ENCODE measurements around the gene HOPX.

The HOPX gene

GRCh38 chr4:56628592-56628991 is 52.5 kb downstream of the HOPX start:
- no peak overlapping the region for H3K4me2 ChIP-seq (ENCODE audit: low read length)
- H3K9me3 ChIP-seq (ENCODE audit: control insufficient read depth, low read length) = no peaks in the 10 kb centered on the region
- H3K36me3 ChIP-seq (ENCODE audit: control insufficient read depth, insufficient read depth, low read length) = no peaks in the 10 kb centered on the region
- no peaks in the 10 kb centered on the region for H3K27me3 ChIP-seq (ENCODE audit: control insufficient read depth, insufficient read depth, low read length)
- no peak overlapping the region for H3K9ac ChIP-seq
- H3K79me2 ChIP-seq = no peaks in the 10 kb centered on the region
- H3K4me3 ChIP-seq (ENCODE audit: low read depth, low read length) = no peak overlapping the region
- no peak for TF ChIP-seq CTCF (IDR thresholded peaks at IDR 0.05)
- no peaks in the 10 kb centered on the region for H3K4me1 ChIP-seq
- no peak overlapping the region for H2AFZ ChIP-seq
- H3K27ac ChIP-seq = no peak overlapping the region

DNA sequence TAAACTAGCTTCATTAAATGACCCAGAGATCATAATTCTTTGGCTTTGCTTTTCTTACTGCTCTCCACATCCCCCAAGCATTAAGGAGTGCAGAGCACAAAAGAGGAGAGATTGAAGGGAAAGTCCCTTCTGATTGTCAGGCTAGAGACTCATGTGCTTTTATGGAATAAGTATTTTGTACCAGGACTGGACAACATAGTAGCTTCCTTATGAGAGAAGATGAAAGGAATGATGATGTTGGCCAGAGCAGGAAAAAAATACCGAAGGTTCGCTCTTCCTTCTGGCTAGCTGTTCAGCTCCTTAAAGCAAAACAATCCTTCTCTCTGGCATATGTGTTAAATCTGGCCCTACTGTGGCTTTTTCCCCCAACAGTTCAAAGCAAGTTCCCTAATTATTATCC is 53.1 kb downstream of the HOPX start:
- Histone ChIP-seq H2AFZ (no peak overlapping the region), H3K4me3 (ENCODE audit: low read depth, low read length) (no peak overlapping the region), H3K27me3 (ENCODE audit: control insufficient read depth, insufficient read depth, low read length) (no peaks in the 10 kb centered on the region), H3K9ac (no peak overlapping the region), H3K9me3 (ENCODE audit: control insufficient read depth, low read length) (no peaks in the 10 kb centered on the region), H3K27ac (no peak overlapping the region), H3K79me2 (no peaks in the 10 kb centered on the region), H3K36me3 (ENCODE audit: control insufficient read depth, insufficient read depth, low read length) (no peaks in the 10 kb centered on the region), H3K4me1 (no peaks in the 10 kb centered on the region), H3K4me2 (ENCODE audit: low read length) (no peak overlapping the region)
- no peak for TF ChIP-seq CTCF (IDR thresholded peaks at IDR 0.05)

DNA sequence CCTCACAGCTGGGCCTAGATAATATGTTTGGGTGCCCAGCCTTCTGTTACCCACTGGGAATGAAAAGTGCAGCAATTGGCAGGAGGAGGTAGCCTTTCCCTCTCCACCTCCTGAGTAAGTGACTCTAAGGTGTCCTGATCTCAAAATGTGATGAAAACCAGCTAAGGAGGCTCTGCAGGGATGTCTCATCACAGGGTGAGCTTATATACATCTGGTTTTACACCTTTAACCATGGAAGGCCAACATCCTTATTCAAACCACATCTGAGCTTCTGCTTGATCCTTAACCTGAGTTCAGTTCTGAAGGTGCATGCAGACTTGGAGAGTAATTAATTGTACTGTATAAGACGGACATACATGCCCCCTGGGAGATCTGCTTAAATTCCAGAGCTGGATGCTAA is 53.7 kb downstream of the HOPX start:
- no peaks in the 10 kb centered on the region for H3K27me3 ChIP-seq (ENCODE audit: control insufficient read depth, insufficient read depth, low read length)
- TF ChIP-seq CTCF (IDR thresholded peaks at IDR 0.05) = no peak
- H3K9ac ChIP-seq = no peak overlapping the region
- no peaks in the 10 kb centered on the region for H3K4me1 ChIP-seq
- H3K4me2 ChIP-seq (ENCODE audit: low read length) = no peak overlapping the region
- H3K36me3 ChIP-seq (ENCODE audit: control insufficient read depth, insufficient read depth, low read length) = no peaks in the 10 kb centered on the region
- no peaks in the 10 kb centered on the region for H3K79me2 ChIP-seq
- no peak overlapping the region for H3K27ac ChIP-seq
- no peak overlapping the region for H2AFZ ChIP-seq
- no peak overlapping the region for H3K4me3 ChIP-seq (ENCODE audit: low read depth, low read length)
- no peaks in the 10 kb centered on the region for H3K9me3 ChIP-seq (ENCODE audit: control insufficient read depth, low read length)

- no peaks in the 10 kb centered on the region for H3K9me3 ChIP-seq (ENCODE audit: control insufficient read depth, low read length)
- no peak overlapping the region for H3K4me3 ChIP-seq (ENCODE audit: low read depth, low read length)
- no peaks in the 10 kb centered on the region for H3K4me1 ChIP-seq
- H3K4me2 ChIP-seq (ENCODE audit: low read length) = no peak overlapping the region
- no peaks in the 10 kb centered on the region for H3K36me3 ChIP-seq (ENCODE audit: control insufficient read depth, insufficient read depth, low read length)
- no peaks in the 10 kb centered on the region for H3K27me3 ChIP-seq (ENCODE audit: control insufficient read depth, insufficient read depth, low read length)
- no peak overlapping the region for H2AFZ ChIP-seq
- H3K27ac ChIP-seq = no peak overlapping the region
- no peak for TF ChIP-seq CTCF (IDR thresholded peaks at IDR 0.05)
- no peaks in the 10 kb centered on the region for H3K79me2 ChIP-seq
- no peak overlapping the region for H3K9ac ChIP-seq
Observed at GRCh38 chr4:56626963-56627362, 54.1 kb downstream of the HOPX start.

DNA sequence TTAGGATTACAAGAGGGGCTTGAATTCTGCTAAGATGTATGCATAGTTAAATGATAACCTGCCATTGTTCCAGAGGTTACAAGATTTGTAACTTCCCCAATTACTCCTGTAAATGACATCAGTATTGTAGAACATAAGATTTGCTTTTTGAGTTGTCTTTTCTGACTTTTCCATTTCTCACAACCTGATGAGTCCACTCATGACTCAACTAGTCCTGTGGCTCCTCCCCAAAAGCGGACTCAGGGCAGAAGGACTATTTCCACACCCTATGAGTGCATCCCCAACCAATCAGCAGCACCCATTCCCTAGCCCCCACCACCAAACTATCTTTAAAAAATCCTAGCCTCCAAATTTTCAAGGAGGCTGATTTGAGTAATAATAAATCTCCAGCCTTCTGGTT is 54.7 kb downstream of the HOPX start:
- H3K9ac ChIP-seq = no peak overlapping the region
- no peak overlapping the region for H2AFZ ChIP-seq
- H3K27ac ChIP-seq = no peak overlapping the region
- H3K9me3 ChIP-seq (ENCODE audit: control insufficient read depth, low read length) = no peaks in the 10 kb centered on the region
- no peak overlapping the region for H3K4me3 ChIP-seq (ENCODE audit: low read depth, low read length)
- no peaks in the 10 kb centered on the region for H3K27me3 ChIP-seq (ENCODE audit: control insufficient read depth, insufficient read depth, low read length)
- H3K79me2 ChIP-seq = no peaks in the 10 kb centered on the region
- no peaks in the 10 kb centered on the region for H3K36me3 ChIP-seq (ENCODE audit: control insufficient read depth, insufficient read depth, low read length)
- TF ChIP-seq CTCF (IDR thresholded peaks at IDR 0.05) = no peak
- no peak overlapping the region for H3K4me2 ChIP-seq (ENCODE audit: low read length)
- no peaks in the 10 kb centered on the region for H3K4me1 ChIP-seq
